WTC11 (cell line): Measurements from ENCODE around the gene SLC8B1. TPM values are rescaled to one million over a fixed set of nuclear protein-coding genes. Genes with fewer than 3 reads are reported as not detected.

ENCODE experiments used
- ATAC-seq: fragments of 200-7000 bp; cut with Tn5 transposase; 2 replicates; pipeline ENCODE4 v1.10.0; 2021; ENCODE audit warnings: mild to moderate bottlenecking, moderate library complexity
- CTCF ChIA-PET: fragments of 300-600 bp; sonication (Branson Sonifier 250); formaldehyde crosslinking; loops from one replicate; lab custom pipeline; 2021; ENCODE audit warnings: antibody characterized with exemption; lab: Charles Lee
- POLR2A ChIA-PET: fragments of 350-600 bp; sonication (Branson Sonifier 250); formaldehyde crosslinking; loops from one replicate; lab custom pipeline; 2021; ENCODE audit warnings: antibody characterized with exemption; lab: Charles Lee
- DNase-seq: peaks from one replicate; pipeline ENCODE4 v3.0.0; 2021; ENCODE audit warnings: low spot score
- H3K27ac Mint-ChIP-seq: 2 replicates; pipeline ENCODE4 v1.8.0; 2021; ENCODE audit warnings: mixed read lengths
- H3K27me3 Mint-ChIP-seq: 2 replicates; pipeline ENCODE4 v1.8.0; 2021; ENCODE audit warnings: low read depth, mild to moderate bottlenecking, moderate library complexity, mixed read lengths
- H3K36me3 Mint-ChIP-seq: 2 replicates; pipeline ENCODE4 v1.8.0; 2021; ENCODE audit warnings: mixed read lengths
- H3K4me1 Mint-ChIP-seq: 2 replicates; pipeline ENCODE4 v1.8.0; 2022; ENCODE audit warnings: mixed read lengths
- H3K4me3 Mint-ChIP-seq: 2 replicates; pipeline ENCODE4 v1.8.0; 2021; ENCODE audit warnings: mild to moderate bottlenecking, moderate library complexity, mixed read lengths
- H3K9me3 Mint-ChIP-seq: 2 replicates; pipeline ENCODE4 v1.8.0; 2021; ENCODE audit warnings: mixed read lengths
- AFF4 ChIP-seq: sonication (generic); formaldehyde crosslinking; IDR thresholded peaks from 2 replicates; pipeline ENCODE4 v1.8.1; 2023; ENCODE audit warnings: mild to moderate bottlenecking, missing genetic modification reagents, borderline replicate concordance
- CDX4 ChIP-seq: fragments of 250-450 bp; sonication (Bioruptor Pico); IDR thresholded peaks from 2 replicates; pipeline ENCODE4 v1.9.0; 2021; ENCODE audit warnings: moderate library complexity, mild to moderate bottlenecking, inconsistent platforms, borderline replicate concordance
- CREM ChIP-seq: sonication (generic); formaldehyde crosslinking; IDR thresholded peaks from 2 replicates; pipeline ENCODE4 v1.8.1; 2022; ENCODE audit warnings: mild to moderate bottlenecking, missing genetic modification reagents, moderate library complexity
- CTCF ChIP-seq: fragments of 200-600 bp; IDR thresholded peaks from 2 replicates; pipeline ENCODE4 v1.8.0; 2022; ENCODE audit warnings: antibody characterized with exemption
- E2F4 ChIP-seq: sonication (generic); formaldehyde crosslinking; IDR thresholded peaks from 2 replicates; pipeline ENCODE4 v1.8.1; 2022; ENCODE audit warnings: low read depth, mild to moderate bottlenecking, moderate library complexity, missing genetic modification reagents, borderline replicate concordance
- ELF4 ChIP-seq: sonication (generic); formaldehyde crosslinking; IDR thresholded peaks from 2 replicates; pipeline ENCODE4 v1.8.1; 2022; ENCODE audit warnings: low read depth, mild to moderate bottlenecking, moderate library complexity, missing genetic modification reagents
- EMX1 ChIP-seq: fragments of 250-450 bp; sonication (Bioruptor Pico); IDR thresholded peaks from 2 replicates; pipeline ENCODE4 v1.8.0; 2021; ENCODE audit warnings: mild to moderate bottlenecking
- ERG ChIP-seq: fragments of 250-450 bp; sonication (Bioruptor Pico); IDR thresholded peaks from 2 replicates; pipeline ENCODE4 v1.8.0; 2021; ENCODE audit warnings: mild to moderate bottlenecking
- ETV6 ChIP-seq: sonication (generic); formaldehyde crosslinking; IDR thresholded peaks from 2 replicates; pipeline ENCODE4 v1.8.1; 2022; ENCODE audit warnings: mild to moderate bottlenecking, missing genetic modification reagents
- FOXK1 ChIP-seq: sonication (generic); formaldehyde crosslinking; IDR thresholded peaks from 2 replicates; pipeline ENCODE4 v1.8.0; 2022; ENCODE audit warnings: mild to moderate bottlenecking, moderate library complexity, missing genetic modification reagents
- FOXP4 ChIP-seq: sonication (generic); formaldehyde crosslinking; IDR thresholded peaks from 2 replicates; pipeline ENCODE4 v1.8.0; 2022; ENCODE audit warnings: mild to moderate bottlenecking, missing genetic modification reagents
- IRF1 ChIP-seq: sonication (generic); formaldehyde crosslinking; IDR thresholded peaks from 2 replicates; pipeline ENCODE4 v1.8.0; 2023; ENCODE audit warnings: missing genetic modification reagents
- JAZF1 ChIP-seq: fragments of 250-450 bp; sonication (Bioruptor Pico); IDR thresholded peaks from 2 replicates; pipeline ENCODE4 v1.9.0; 2021; ENCODE audit warnings: moderate library complexity, mild to moderate bottlenecking, inconsistent platforms
- MLX ChIP-seq: sonication (generic); formaldehyde crosslinking; IDR thresholded peaks from 2 replicates; pipeline ENCODE4 v1.8.1; 2023; ENCODE audit warnings: mild to moderate bottlenecking, missing genetic modification reagents, moderate library complexity
- NR1H2 ChIP-seq: sonication (generic); formaldehyde crosslinking; IDR thresholded peaks from 2 replicates; pipeline ENCODE4 v1.9.0; 2021; ENCODE audit warnings: mild to moderate bottlenecking, moderate library complexity, missing genetic modification reagents
- OVOL2 ChIP-seq: fragments of 250-450 bp; sonication (Bioruptor Pico); IDR thresholded peaks from 2 replicates; pipeline ENCODE4 v1.9.0; 2021; ENCODE audit warnings: mild to moderate bottlenecking, borderline replicate concordance
- SOX15 ChIP-seq: fragments of 250-450 bp; sonication (Bioruptor Pico); IDR thresholded peaks from 2 replicates; pipeline ENCODE4 v1.9.0; 2021; ENCODE audit warnings: mild to moderate bottlenecking
- USF1 ChIP-seq: sonication (generic); formaldehyde crosslinking; IDR thresholded peaks from 2 replicates; pipeline ENCODE4 v1.8.0; 2022; ENCODE audit warnings: mild to moderate bottlenecking, missing genetic modification reagents
- ZNF138 ChIP-seq: sonication (generic); formaldehyde crosslinking; conservative IDR thresholded peaks from 2 replicates; pipeline ENCODE4 v1.8.1; 2022; ENCODE audit warnings: mild to moderate bottlenecking, moderate library complexity, missing genetic modification reagents
- ZNF263 ChIP-seq: sonication (generic); formaldehyde crosslinking; IDR thresholded peaks from 2 replicates; pipeline ENCODE4 v1.8.1; 2022; ENCODE audit warnings: low read depth, mild to moderate bottlenecking, moderate library complexity, missing genetic modification reagents
- ZNF671 ChIP-seq: fragments of 250-450 bp; sonication (Bioruptor Pico); IDR thresholded peaks from 2 replicates; pipeline ENCODE4 v1.8.0; 2021; ENCODE audit warnings: mild to moderate bottlenecking
- total RNA-seq: library from RNA; stranded (reverse); gene quantifications from 3 replicates; pipeline ENCODE4 v1.2.3, GENCODE V29; 2021

SLC8B1 gene
- total RNA-seq, 1 experiment from 2014 or later = 13.8 TPM

- Mint-ChIP-seq H3K27me3 (no peaks in the 10 kb centered on the region), H3K27ac (no peak overlapping the region), H3K9me3 (peaks cover 12% of the 10 kb centered on the region), H3K4me3 (no peak overlapping the region)
- peak; percentile 63 for ATAC-seq
- POLR2A ChIA-PET = no interaction called here
- DNase-seq = no peak
- TF ChIP-seq FOXP4 (no peak), SOX15 (CRISPR knock-in tag) (no peak), OVOL2 (CRISPR knock-in tag) (no peak), ZNF263 (CRISPR knock-in tag) (no peak), ELF4 (CRISPR knock-in tag) (no peak), ZNF671 (CRISPR knock-in tag) (no peak), EMX1 (no peak), IRF1 (CRISPR knock-in tag) (no peak), CREM (no peak), NR1H2 (CRISPR knock-in tag) (no peak)
- TF ChIP-seq, all 79 proteins: peak for 0
- H3K4me1 Mint-ChIP-seq = no peaks in the 10 kb centered on the region
- H3K36me3 Mint-ChIP-seq = peaks cover 20% of the 10 kb centered on the region
- CTCF ChIA-PET = interaction anchor here (3.2 kb wide), 1 partner anchor 106 kb away, joined by 17 read pairs; no protein-coding TSS in a partner anchor
These were observed 15.8 kb downstream of the SLC8B1 start for GRCh38 chr12:113318900-113319628.

- H3K9me3 Mint-ChIP-seq = peaks cover 12% of the 10 kb centered on the region
- no peaks in the 10 kb centered on the region for H3K27me3 Mint-ChIP-seq
- peaks cover 21% of the 10 kb centered on the region for H3K36me3 Mint-ChIP-seq
- POLR2A ChIA-PET = no interaction called here
- DNase-seq = no peak
- CTCF ChIA-PET = no interaction called here
- H3K27ac Mint-ChIP-seq = peak overlapping the region; percentile 45; the same call in 1 of the 2 replicates
- ATAC-seq = no peak
- H3K4me3 Mint-ChIP-seq = no peak overlapping the region
- no peaks in the 10 kb centered on the region for H3K4me1 Mint-ChIP-seq
- TF ChIP-seq ETV6 (CRISPR knock-in tag) = no peak
- no peak for TF ChIP-seq JAZF1
- TF ChIP-seq CTCF = no peak
- TF ChIP-seq AFF4 (CRISPR knock-in tag) = no peak
- TF ChIP-seq ZNF138 (CRISPR knock-in tag) = no peak
- no peak for TF ChIP-seq E2F4 (CRISPR knock-in tag)
- no peak for TF ChIP-seq ERG (CRISPR knock-in tag)
- TF ChIP-seq ZNF671 (CRISPR knock-in tag) = no peak
- no peak for TF ChIP-seq FOXK1 (CRISPR knock-in tag)
- TF ChIP-seq CDX4 (CRISPR knock-in tag) = no peak
- no peak for TF ChIP-seq MLX (CRISPR knock-in tag)
- no peak for TF ChIP-seq USF1 (CRISPR knock-in tag)
These were observed 16.8 kb downstream of the SLC8B1 start for GRCh38 chr12:113318046-113318656.
